ENCODE results near the gene PANX2. TPM values are rescaled to one million over a fixed set of nuclear protein-coding genes. Genes with fewer than 3 reads are reported as not detected.
"Not testable (repeated sequence)": the region's sequence is repeated elsewhere in the genome, so short reads cannot be mapped to it uniquely, and the experiment has no call there.

The PANX2 gene
- total RNA-seq, 4 donors from 2014 or later, result 1.3 to 1.8 (median 1.6) TPM

DNA sequence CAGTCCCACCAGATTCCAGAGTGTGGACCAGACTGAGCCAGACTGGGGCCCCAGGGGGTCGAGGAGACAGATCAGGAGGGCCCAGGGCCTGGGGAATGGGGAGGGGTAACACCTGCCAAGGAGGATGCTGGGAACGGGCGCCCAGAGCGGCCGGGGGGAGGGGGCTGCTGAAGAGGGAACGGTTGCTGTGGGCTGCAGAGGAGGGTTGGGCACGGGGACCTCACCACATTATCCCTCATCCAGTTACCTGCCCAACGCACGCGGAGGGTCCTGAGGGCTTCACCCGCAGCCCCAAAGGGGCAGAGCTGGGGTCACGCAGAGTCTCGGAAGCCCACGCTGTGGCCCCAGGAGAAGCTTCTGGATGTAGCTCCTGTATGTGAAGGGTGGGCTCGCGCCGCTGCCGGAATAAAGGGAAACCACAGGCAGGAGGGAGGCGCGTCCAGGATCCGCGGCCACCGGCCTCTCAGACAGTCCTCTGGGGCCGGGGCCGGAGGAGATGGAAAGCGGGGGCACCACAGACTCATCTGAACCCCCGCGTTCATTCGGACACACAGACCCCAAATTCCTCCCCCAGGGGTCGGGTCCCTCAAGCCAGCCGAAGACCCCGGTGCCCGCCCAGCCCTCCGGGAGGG, 29.4 kb downstream of the PANX2 start:
- TF ChIP-seq, protein P1, sequence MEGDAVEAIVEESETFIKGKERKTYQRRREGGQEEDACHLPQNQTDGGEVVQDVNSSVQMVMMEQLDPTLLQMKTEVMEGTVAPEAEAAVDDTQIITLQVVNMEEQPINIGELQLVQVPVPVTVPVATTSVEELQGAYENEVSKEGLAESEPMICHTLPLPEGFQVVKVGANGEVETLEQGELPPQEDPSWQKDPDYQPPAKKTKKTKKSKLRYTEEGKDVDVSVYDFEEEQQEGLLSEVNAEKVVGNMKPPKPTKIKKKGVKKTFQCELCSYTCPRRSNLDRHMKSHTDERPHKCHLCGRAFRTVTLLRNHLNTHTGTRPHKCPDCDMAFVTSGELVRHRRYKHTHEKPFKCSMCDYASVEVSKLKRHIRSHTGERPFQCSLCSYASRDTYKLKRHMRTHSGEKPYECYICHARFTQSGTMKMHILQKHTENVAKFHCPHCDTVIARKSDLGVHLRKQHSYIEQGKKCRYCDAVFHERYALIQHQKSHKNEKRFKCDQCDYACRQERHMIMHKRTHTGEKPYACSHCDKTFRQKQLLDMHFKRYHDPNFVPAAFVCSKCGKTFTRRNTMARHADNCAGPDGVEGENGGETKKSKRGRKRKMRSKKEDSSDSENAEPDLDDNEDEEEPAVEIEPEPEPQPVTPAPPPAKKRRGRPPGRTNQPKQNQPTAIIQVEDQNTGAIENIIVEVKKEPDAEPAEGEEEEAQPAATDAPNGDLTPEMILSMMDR (IDR thresholded peaks at IDR 0.05), result no peak
- ATAC-seq (ENCODE audit: low FRiP score) (peak; percentile 12), DNase-seq (ENCODE audit: low spot score) (no peak)

DNA sequence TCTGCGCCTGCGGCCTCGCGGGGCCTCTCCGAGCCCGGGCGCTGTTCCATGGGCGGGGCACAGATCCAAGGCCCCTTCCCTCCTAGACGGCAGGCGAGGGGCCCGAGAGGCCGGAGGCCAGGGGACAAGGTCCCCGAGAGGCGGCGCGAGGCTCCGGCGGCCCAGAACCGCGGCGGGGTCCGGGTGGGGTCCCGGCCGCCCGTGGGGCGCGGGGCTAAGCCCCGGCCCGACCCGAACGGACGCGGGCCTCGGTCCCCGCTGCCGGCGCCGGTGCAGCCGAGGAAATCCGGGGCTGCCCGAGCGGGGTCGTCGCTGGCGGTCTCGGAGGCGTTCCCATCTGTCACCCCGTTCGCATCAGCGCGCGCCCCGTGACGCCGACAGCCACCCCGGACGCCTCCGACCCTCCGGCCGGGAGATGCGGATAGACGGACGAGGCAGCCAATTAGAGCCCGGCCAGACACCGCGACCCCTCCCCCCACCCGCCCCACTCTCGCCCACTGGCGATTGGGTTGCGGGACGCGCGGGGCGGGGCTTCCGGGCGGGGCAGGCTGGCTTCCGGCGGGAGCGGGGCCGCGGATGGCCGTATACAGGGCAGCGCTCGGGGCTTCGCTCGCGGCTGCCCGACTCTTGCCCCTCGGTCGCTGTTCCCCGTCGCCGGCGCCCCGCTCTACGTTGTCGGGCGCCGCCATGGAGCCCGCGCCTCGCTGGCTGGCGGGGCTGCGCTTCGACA, 30.1 kb downstream of the PANX2 start, which contains the start of gene SELENOO:
Gene SELENOO, plus strand, starts transcription at position 551 of the 730 bp plus-strand sequence. Its CDS starts 26 bp downstream, at position 577.
- DNase-seq (ENCODE audit: low spot score) (peak; percentile 70), ATAC-seq (ENCODE audit: low FRiP score) (peak; percentile 81)
- TF ChIP-seq, protein P1 (IDR thresholded peaks at IDR 0.05), result no peak

DNA sequence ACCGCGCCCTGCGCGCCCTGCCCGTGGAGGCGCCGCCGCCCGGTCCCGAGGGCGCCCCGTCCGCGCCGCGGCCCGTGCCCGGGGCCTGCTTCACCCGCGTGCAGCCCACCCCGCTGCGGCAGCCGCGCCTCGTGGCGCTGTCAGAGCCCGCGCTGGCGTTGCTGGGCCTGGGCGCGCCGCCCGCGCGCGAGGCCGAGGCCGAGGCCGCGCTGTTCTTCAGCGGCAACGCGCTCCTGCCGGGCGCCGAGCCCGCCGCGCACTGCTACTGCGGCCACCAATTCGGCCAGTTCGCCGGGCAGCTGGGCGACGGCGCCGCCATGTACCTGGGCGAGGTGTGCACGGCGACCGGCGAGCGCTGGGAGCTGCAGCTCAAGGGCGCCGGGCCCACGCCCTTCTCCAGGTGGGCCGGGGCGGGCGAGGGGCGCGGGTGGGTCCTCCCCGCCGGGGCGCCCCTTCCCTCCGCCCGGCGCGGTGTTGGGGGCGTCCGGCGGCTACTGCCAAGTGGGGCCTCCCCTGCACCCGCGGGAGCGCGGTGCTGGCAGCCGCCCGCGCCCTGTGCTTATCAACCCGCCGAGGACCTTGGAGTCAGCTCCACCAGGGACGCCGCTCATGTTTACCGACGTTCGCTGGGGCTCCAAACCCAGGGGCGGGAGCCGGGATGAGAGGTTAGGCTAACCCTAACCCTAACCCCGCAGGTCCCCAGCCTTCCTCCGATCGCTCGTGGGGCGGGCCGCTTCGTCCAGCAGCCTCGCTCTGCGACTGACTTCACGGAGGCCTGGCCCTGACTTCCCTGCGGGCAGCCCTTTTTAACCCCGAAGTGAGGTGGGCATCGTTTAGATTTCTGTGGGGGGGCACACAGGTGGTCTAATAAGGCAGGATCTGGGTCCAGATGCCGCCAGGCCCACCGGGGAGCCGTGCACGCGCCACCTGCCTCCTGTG, 30.9 kb downstream of the PANX2 start:
- TF ChIP-seq, protein P1 (IDR thresholded peaks at IDR 0.05), result no peak
- ATAC-seq (ENCODE audit: low FRiP score), result peak; percentile 29

DNA sequence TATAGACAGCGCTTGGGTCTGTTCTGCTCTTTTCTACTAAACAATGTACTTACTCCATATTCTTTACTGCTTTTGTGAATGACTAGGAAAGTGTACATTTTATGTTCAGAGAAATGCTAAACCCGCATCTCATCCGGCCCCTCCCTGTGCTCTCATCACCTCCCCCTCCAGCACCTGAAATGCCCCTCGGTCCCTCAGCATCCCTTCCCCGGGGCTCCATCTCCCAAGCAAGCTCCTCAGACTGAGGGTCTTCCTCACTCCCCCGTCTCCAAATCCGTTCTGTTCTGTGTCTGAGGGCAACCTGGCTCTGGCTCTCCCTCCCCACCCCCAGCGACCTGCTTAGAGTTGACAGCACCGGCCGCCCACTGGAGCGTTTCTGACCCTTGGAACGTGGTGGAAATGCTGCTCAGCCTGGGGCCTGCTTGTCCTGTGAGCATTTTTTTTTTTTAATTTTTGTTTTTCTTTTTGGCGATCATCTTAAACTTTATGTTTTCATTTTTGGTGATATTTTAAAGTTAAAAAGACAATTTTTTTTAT, 31.7 kb downstream of the PANX2 start:
- ATAC-seq (ENCODE audit: low FRiP score) (no peak), DNase-seq (ENCODE audit: low spot score) (no peak)
- TF ChIP-seq, protein P1 (IDR thresholded peaks at IDR 0.05), result no peak

More for the DNA sequence above, 30.9 kb downstream of the PANX2 start:
- DNase-seq (ENCODE audit: low spot score), result no peak

DNA sequence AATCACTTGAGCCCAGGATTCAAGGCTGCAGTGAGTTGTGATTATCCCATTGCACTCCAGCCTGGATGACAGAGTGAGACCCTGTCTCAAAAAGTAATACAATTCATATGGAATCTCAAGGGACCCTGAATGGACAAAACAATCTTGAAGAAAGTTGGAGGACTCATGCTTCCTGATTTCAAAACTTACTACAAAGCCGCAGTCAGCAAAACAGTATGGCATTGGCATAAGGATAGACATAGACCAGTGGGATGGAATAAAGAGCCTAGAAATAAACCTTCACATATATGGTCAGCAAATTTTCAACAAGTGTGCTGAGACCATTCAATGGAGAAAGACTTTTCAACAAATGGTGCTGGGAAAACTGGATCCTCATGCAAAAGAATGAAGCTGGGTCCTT, 32.8 kb downstream of the PANX2 start:
- ATAC-seq (ENCODE audit: low FRiP score) (no peak), DNase-seq (ENCODE audit: low spot score) (no peak)
- TF ChIP-seq, protein P1 (IDR thresholded peaks at IDR 0.05), result no peak

DNA sequence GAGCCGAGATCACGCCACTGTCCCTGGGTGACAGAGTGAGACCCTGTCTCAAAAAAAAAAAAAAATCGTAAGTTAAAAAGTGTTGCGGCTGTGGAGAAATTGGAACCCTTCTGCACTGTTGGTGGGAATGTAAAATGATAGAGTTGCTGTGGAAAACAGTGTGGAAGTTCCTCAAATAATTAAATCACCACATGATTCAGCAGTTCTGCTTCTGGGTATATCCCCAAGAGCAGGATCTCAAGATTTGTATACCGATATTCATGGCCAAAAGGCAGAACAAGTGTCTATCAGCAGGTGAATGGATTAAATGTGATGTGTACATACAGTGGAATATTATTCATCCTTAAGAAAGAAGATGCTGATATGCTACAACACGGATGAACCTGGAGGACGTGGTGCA, 34.0 kb downstream of the PANX2 start:
- TF ChIP-seq, protein P1 (IDR thresholded peaks at IDR 0.05), result no peak
- no peak for DNase-seq (ENCODE audit: low spot score)
- no peak for ATAC-seq (ENCODE audit: low FRiP score)

DNA sequence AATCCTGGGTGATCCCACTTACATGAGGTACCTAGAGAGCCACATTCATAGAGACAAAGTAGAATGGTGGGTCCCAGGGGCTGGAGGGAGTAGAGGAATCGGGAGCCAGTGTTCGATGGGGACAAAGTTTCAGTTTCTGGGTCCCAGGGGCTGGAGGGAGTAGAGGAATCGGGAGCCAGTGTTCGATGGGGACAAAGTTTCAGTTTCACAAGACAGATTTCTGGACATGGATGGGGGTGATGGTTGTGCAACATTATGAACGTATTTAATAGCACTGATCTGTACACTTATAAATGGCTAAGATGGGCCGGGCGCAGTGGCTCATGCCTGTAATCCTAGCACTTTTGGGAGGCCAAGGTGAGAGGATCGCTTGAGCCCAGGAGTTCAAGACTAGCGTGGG, 34.5 kb downstream of the PANX2 start:
- not testable (repeated sequence) for DNase-seq (ENCODE audit: low spot score); ATAC-seq (ENCODE audit: low FRiP score)
